Motor neuron (in vitro differentiated cells): ENCODE data around the gene CNTN5. TPM values are rescaled to one million over a fixed set of nuclear protein-coding genes. Genes with fewer than 3 reads are reported as not detected.

Experiments used
- ATAC-seq, 8 experiments: fragments of 200-7000 bp; cut with Tn5 transposase; replicated peaks in 6 of 8; 2 replicates each; pipeline ENCODE4 v1.8.0; 2021; ENCODE audit warnings: mild to moderate bottlenecking in 8 of 8, moderate library complexity in 8 of 8
- H3K27ac ChIP-seq, 2 donors: fragments of 250-450 bp; sonication (Bioruptor Pico); 2 replicates each; pipeline ENCODE4 v1.9.0; 2021; ENCODE audit warnings: antibody characterized with exemption in 2 of 2, mild to moderate bottlenecking in 2 of 2, moderate library complexity in 1 of 2
- H3K4me1 ChIP-seq, 2 donors: fragments of 250-450 bp; sonication (Bioruptor Pico); replicated peaks in 1 of 2; 2 replicates each; pipeline ENCODE4 v1.6.1; 2021; ENCODE audit warnings: antibody characterized with exemption in 2 of 2, mild to moderate bottlenecking in 2 of 2, moderate library complexity in 1 of 2
- H3K4me3 ChIP-seq, 5 donors: fragments of 250-450 bp; sonication (Bioruptor Pico); 2 replicates each; pipeline ENCODE4 v1.9.0; 2021; ENCODE audit warnings: antibody characterized with exemption in 5 of 5, mild to moderate bottlenecking in 5 of 5, moderate library complexity in 4 of 5
- WGBS, 10 experiments: fragments of 450-650 bp; shearing (Covaris generic); methylation state at CpG; one replicate each; pipeline ENCODE4 v1.0.0; 2022; 5-methylcytosine and 5-hydroxymethylcytosine counted together
- in situ Hi-C, 9 experiments: fragments of 400-800 bp; cut with MboI; loops; one replicate each; pipeline ENCODE4 v1.15.0; 2021; ENCODE audit warnings: low sequenced_read_pairs in 9 of 9, low pct_unique_long_range_greater_than_20kb in 2 of 9; ENCODE audit not compliant: unreplicated experiment in 9 of 9
- total RNA-seq, 8 experiments: library from RNA; unstranded; fragments of 300-600 nt; gene quantifications; 2 replicates each; pipeline versions ENCODE4 v1.2.3 to v1.2.4, GENCODE V29; 2022

Gene CNTN5
- total RNA-seq, 8 experiments from 2014 or later, result 3.1 to 22.7 (median 14.1) TPM; not detected in 2

- WGBS, 10 experiments, result 0 to 91% (median 72%) methylated on average over 1 to 3 of the region's 3 CpGs; no CpG with 5 or more reads in 1 of the 10 experiments
- Histone ChIP-seq H3K27ac (no peak overlapping the region), H3K4me1 (no peaks in the 10 kb centered on the region), H3K4me3 (no peak overlapping the region)
- ATAC-seq, result peak in 1 of 8 experiments; percentile 22
- in situ Hi-C loops, result no loop called here
These were observed 1282.1 kb downstream of the CNTN5 start for GRCh38 chr11:100302824-100303223.

DNA sequence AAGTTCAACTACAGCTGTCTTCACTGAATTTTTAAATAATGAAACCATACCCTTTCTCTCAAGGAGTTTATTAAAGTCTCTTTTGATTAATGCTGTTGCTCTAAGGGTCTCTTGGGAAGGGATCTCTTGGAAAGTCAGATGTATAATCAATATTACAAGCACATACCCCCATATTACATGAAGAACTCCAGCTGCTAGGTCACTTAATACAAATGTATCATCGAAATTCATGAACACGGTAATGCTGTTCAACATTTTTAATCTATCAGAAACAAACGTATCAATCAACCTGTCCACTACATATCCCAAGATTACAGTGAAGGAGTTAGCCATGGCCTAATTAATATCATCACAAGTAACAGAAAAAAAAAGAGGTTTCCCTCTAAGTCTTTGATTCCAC lies 1283.1 kb downstream of the CNTN5 start:
- Histone ChIP-seq H3K27ac (no peak overlapping the region), H3K4me3 (no peak overlapping the region), H3K4me1 (no peaks in the 10 kb centered on the region)
- ATAC-seq, result peak in 5 of 8 experiments; percentile 31 to 93 (median 73)
- 0 to 83% (median 64%) methylated on average over 1 to 3 of the region's 3 CpGs; no CpG with 5 or more reads in 1 of the 10 experiments for WGBS, 10 experiments
- in situ Hi-C loops, result no loop called here

DNA sequence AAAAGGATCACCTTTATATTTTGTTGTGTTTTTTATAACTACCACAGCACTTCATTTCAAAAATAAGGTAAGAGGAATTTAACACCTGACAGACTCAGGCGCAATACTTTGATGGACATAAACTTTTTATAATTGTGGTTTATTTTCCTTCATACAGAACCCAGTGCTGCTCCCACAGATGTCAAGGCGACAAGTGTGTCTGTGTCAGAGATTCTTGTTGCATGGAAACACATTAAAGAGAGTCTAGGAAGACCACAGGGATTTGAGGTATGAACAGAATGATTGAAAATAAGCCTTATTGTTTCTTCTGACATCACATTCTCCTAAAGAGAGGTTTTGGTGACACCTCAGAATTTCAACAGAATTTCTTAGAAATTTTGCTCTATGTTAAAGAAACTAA lies 1287.5 kb downstream of the CNTN5 start:
- Histone ChIP-seq H3K27ac (no peak overlapping the region), H3K4me1 (no peaks in the 10 kb centered on the region), H3K4me3 (no peak overlapping the region)
- ATAC-seq, result peak in 1 of 8 experiments; percentile 16
- in situ Hi-C loops, result no loop called here
- 0 to 100% (median 69%) methylated on average over 1 to 2 of the region's 2 CpGs for WGBS, 10 experiments

- 0 to 100% (median 71%) methylated on average over 1 of the region's 1 CpG; no CpG with 5 or more reads in 4 of the 10 experiments for WGBS, 10 experiments
- in situ Hi-C loops, result no loop called here
- peak in 1 of 8 experiments; percentile 36 for ATAC-seq
- no peak overlapping the region for H3K4me3 ChIP-seq
- no peak overlapping the region for H3K27ac ChIP-seq
- peaks cover 5 to 22% of the 10 kb centered on the region in 2 donors for H3K4me1 ChIP-seq
These were observed 1295.2 kb downstream of the CNTN5 start for GRCh38 chr11:100315946-100316345.

DNA sequence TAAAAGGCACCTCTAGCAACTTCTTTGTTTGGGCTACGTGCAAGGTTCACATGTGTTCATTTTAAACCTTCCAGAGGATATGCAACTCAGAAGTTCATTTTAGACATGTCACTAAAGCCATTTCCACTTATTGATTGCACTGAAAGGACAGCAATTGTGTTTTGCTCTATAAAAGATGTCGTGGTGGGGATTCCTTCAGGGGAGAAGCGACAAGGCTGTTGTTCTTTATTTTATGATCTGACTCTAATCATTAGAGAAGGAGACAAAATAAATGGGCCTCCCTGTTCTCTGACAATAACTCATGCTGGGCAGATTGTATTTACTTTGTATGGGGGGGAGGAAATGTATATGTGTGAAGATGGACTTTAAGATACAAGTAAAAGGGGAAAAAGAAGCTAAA lies 1296.2 kb downstream of the CNTN5 start:
- peaks cover 5 to 22% of the 10 kb centered on the region in 2 donors for H3K4me1 ChIP-seq
- WGBS, 10 experiments, result 0 to 31% (median 5%) methylated on average over 1 to 3 of the region's 3 CpGs; no CpG with 5 or more reads in 2 of the 10 experiments
- in situ Hi-C loops, result no loop called here
- no peak overlapping the region for H3K4me3 ChIP-seq
- no peak overlapping the region for H3K27ac ChIP-seq
- ATAC-seq, result peak in 5 of 8 experiments; percentile 36 to 72 (median 65)

GRCh38 chr11:100319691-100320090 lies 1298.9 kb downstream of the CNTN5 start:
- whole genome bisulfite sequencing, 10 experiments, result 0 to 100% (median 50%) methylated on average over 1 to 3 of the region's 3 CpGs; no CpG with 5 or more reads in 1 of the 10 experiments
- H3K4me3 ChIP-seq, result no peak overlapping the region
- in situ Hi-C loops, result no loop called here
- H3K27ac ChIP-seq, result no peak overlapping the region
- H3K4me1 ChIP-seq, result peaks cover 5 to 22% of the 10 kb centered on the region in 2 donors
- no peak for ATAC-seq

GRCh38 chr11:100328626-100329340 lies 1308.0 kb downstream of the CNTN5 start:
- 29 to 100% (median 93%) methylated on average over 1 to 3 of the region's 4 CpGs; no CpG with 5 or more reads in 5 of the 10 experiments for WGBS, 10 experiments
- H3K4me3 ChIP-seq, result no peak overlapping the region
- peak in 1 of 8 experiments; percentile 41 for ATAC-seq
- no peak overlapping the region for H3K27ac ChIP-seq
- in situ Hi-C loops, result no loop called here
- H3K4me1 ChIP-seq, result no peaks in the 10 kb centered on the region

DNA sequence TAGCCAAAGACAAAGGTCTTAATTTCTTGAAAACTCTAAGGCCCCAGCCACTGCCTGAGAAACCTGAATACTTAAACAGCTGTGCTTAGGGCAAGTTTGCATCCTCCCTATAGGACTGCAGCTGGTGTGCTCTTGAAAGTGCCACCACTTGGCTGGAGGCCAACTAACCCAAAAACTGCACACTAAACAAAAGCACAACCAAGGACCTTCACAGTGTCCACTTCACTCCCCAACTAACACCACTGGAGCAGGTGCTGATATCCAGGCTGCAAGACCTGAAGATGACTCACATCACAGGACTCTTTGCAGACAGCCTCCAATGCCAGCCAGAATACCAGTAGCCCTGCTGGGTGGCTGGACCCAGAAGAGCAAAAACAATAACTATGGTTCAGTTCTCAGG lies 1308.6 kb downstream of the CNTN5 start:
- no peak for ATAC-seq
- Histone ChIP-seq H3K4me3 (no peak overlapping the region), H3K4me1 (no peaks in the 10 kb centered on the region), H3K27ac (no peak overlapping the region)
- in situ Hi-C loops, result no loop called here

GRCh38 chr11:100336873-100337272 lies 1316.1 kb downstream of the CNTN5 start:
- ATAC-seq, result no peak
- in situ Hi-C loops, result no loop called here
- Histone ChIP-seq H3K4me1 (no peaks in the 10 kb centered on the region), H3K27ac (no peak overlapping the region), H3K4me3 (no peak overlapping the region)
- WGBS, 10 experiments, result 78 to 100% (median 88%) methylated on average over 1 to 4 of the region's 4 CpGs; no CpG with 5 or more reads in 6 of the 10 experiments

DNA sequence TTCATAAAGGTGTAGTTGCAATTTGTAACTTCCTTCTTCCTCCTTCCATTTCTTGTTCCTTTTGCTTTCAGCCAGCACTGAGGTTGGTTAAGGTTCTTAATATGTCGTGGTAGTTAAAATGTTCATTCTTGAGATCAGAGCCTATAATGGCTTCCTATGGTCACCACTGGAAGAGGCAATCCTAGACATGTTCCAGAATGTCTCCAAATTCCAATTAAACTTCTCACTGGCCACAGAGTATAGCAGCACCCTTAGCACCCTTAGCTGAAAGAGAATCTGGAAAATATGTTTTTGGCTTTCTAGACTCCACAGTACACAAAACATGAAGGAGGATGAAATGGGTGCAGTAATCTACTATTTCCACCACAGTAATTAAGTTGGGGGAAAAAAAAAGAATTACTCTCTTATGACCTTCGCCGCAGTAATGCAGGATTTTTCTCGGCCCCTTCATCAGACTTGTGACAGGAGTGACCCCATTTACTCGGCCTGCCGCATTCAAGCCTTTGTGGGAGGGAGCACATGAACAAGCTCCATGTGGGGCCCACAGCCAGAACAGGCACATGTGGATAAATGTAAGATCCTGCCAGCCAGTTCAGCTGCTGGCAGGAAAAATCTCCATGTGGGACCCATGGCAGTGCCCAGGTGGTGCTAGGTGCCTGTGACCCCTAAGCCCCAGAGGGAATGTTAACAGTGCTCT lies 1317.5 kb downstream of the CNTN5 start:
- in situ Hi-C loops, result no loop called here
- Histone ChIP-seq H3K27ac (no peak overlapping the region), H3K4me3 (no peak overlapping the region), H3K4me1 (no peaks in the 10 kb centered on the region)
- ATAC-seq, result no peak
- WGBS, 10 experiments, result 0 to 100% (median 73%) methylated on average over 1 to 6 of the region's 6 CpGs; no CpG with 5 or more reads in 2 of the 10 experiments

GRCh38 chr11:100340466-100341319 lies 1319.9 kb downstream of the CNTN5 start:
- H3K4me1 ChIP-seq, result no peaks in the 10 kb centered on the region
- ATAC-seq, result peak in 1 of 8 experiments; percentile 7
- WGBS, 10 experiments, result 0 to 100% (median 69%) methylated on average over 2 to 9 of the region's 9 CpGs
- no peak overlapping the region for H3K4me3 ChIP-seq
- in situ Hi-C loops, result no loop called here
- no peak overlapping the region for H3K27ac ChIP-seq

- Histone ChIP-seq H3K4me1 (no peaks in the 10 kb centered on the region), H3K27ac (no peak overlapping the region), H3K4me3 (no peak overlapping the region)
- no peak for ATAC-seq
- in situ Hi-C loops, result no loop called here
These were observed 1332.3 kb downstream of the CNTN5 start for GRCh38 chr11:100353083-100353482.

DNA sequence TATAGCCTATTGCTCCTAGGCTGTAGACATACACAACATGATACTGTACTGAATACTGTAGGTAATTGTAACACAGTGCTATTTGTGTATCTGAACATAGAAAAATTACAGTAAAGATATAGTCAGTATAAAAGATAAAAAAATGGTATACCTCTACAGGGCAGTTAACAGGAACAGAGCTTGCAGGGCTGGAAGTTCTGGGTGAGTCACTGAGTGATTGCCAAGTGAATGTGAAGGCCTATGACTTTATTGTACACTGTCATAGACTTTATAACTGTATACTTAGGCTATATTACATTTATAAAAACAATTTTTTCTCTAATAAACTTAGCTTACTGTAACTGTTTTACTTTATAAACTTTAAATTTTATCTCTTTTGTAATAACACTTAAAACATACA lies 1334.0 kb downstream of the CNTN5 start:
- ATAC-seq, result no peak
- Histone ChIP-seq H3K4me3 (no peak overlapping the region), H3K27ac (no peak overlapping the region), H3K4me1 (no peaks in the 10 kb centered on the region)
- in situ Hi-C loops, result no loop called here
